ENCODE data around the gene SMIM10L2A. TPM values are rescaled to one million over a fixed set of nuclear protein-coding genes. Genes with fewer than 3 reads are reported as not detected.
"Not testable (repeated sequence)": the region's sequence is repeated elsewhere in the genome, so short reads cannot be mapped to it uniquely, and the experiment has no call there.

Gene SMIM10L2A
- total and polyA plus RNA-seq, 10 of the 15 experiments (the other 5 are each of a cell fraction or from before 2014, with no cell fraction given): 0.02 to 0.05 (median 0.03) TPM; not detected in 7

GRCh38 chrX:135461756-135462155 lies 40.0 kb downstream of the SMIM10L2A start:
- H3K9me3 ChIP-seq (replicated peaks; ENCODE audit: control insufficient read depth, insufficient read depth, low read length); H3K9ac ChIP-seq (ENCODE audit: control insufficient read depth, insufficient read depth, low read length); BruUV-seq (replicated peaks); intact Hi-C loops (cut with micrococcal nuclease; ENCODE audit: unreplicated experiment); in situ Hi-C loops (cut with MboI); H3K4me2 ChIP-seq (ENCODE audit: control insufficient read depth, insufficient read depth); SMC1A ChIA-PET (ENCODE audit: uncharacterized antibody, unreplicated experiment); H3K36me3 ChIP-seq (ENCODE audit: control insufficient read depth in 2 of 2, insufficient read depth in 2 of 2, low read length in 1 of 2); CTCF ChIA-PET; H3K27me3 ChIP-seq (replicated peaks in 1 of 2; ENCODE audit: control insufficient read depth in 2 of 2, insufficient read depth in 2 of 2, low read length in 1 of 2); H3K27ac ChIP-seq (ENCODE audit: control insufficient read depth, insufficient read depth); DNase-seq (ENCODE audit: low read depth, low spot score); H3K79me2 ChIP-seq (ENCODE audit: control insufficient read depth, insufficient read depth, low read length); ATAC-seq; H4K20me1 ChIP-seq (ENCODE audit: control insufficient read depth, insufficient read depth); RAD21 ChIA-PET (ENCODE audit: unreplicated experiment); H2AFZ ChIP-seq (ENCODE audit: control insufficient read depth, low read depth, low read length); POLR2A ChIA-PET; H3K4me3 ChIP-seq; H3K4me1 ChIP-seq (ENCODE audit: control insufficient read depth, insufficient read depth, low read length); FAIRE-seq: not testable (repeated sequence)
- 39% methylated on average over 2 of the region's 2 CpGs for WGBS (ENCODE audit: insufficient coverage, insufficient replicate concordance, low lambda C conversion rate, missing lambda C conversion rate)

DNA sequence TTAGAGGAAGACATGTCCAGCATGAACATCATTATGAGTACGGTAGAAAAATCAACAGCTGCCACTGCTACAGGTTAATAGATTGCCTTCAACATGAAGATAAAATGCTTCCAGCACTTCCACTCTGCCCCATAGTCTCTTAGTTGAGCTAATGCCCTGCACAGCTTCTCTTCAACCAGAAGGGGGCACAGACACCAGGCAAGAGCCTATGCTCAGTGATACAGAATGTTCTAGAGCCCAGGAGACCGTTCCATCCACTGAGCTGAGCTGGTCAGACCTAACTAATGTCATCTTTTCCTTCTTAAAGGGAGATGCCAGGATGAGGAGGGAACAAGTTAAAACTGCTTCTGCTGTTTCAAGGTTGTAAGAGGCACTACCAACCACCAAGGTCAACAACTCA lies 42.2 kb downstream of the SMIM10L2A start:
- ChIA-PET RAD21 (ENCODE audit: unreplicated experiment) (interaction anchor here (0.6 to 0.8 kb wide), 3 partner anchors 19 to 133 kb away, joined by 3 read pairs; no protein-coding TSS in a partner anchor), POLR2A (no interaction called here), CTCF (interaction anchor here (0.8 to 1.3 kb wide), 7 partner anchors 9 to 278 kb away, joined by 3 to 4 read pairs (median 3); no protein-coding TSS in a partner anchor), SMC1A (ENCODE audit: uncharacterized antibody, unreplicated experiment) (interaction anchor here (0.5 to 1.0 kb wide), 4 partner anchors 11 to 131 kb away, joined by 3 to 5 read pairs (median 4); no protein-coding TSS in a partner anchor)
- Histone ChIP-seq H2AFZ (ENCODE audit: control insufficient read depth, low read depth, low read length) (no peak overlapping the region), H3K9me3 (replicated peaks; ENCODE audit: control insufficient read depth, insufficient read depth, low read length) (no peaks in the 10 kb centered on the region), H3K4me1 (ENCODE audit: control insufficient read depth, insufficient read depth, low read length) (no peaks in the 10 kb centered on the region), H3K27me3 (replicated peaks in 1 of 2; ENCODE audit: control insufficient read depth in 2 of 2, insufficient read depth in 2 of 2, low read length in 1 of 2) (no peaks in the 10 kb centered on the region; a peak in 1 of 4 replicates), H3K27ac (ENCODE audit: control insufficient read depth, insufficient read depth) (no peak overlapping the region), H3K79me2 (ENCODE audit: control insufficient read depth, insufficient read depth, low read length) (no peaks in the 10 kb centered on the region), H3K4me3 (no peak overlapping the region), H3K9ac (ENCODE audit: control insufficient read depth, insufficient read depth, low read length) (no peak overlapping the region), H3K4me2 (ENCODE audit: control insufficient read depth, insufficient read depth) (no peak overlapping the region), H4K20me1 (ENCODE audit: control insufficient read depth, insufficient read depth) (no peaks in the 10 kb centered on the region), H3K36me3 (ENCODE audit: control insufficient read depth in 2 of 2, insufficient read depth in 2 of 2, low read length in 1 of 2) (no peaks in the 10 kb centered on the region)
- WGBS (ENCODE audit: insufficient coverage, insufficient replicate concordance, low lambda C conversion rate, missing lambda C conversion rate): 17% methylated on average over 2 of the region's 2 CpGs
- in situ Hi-C loops (cut with MboI) (no loop called here), intact Hi-C loops (cut with micrococcal nuclease; ENCODE audit: unreplicated experiment) (no loop called here)
- DNase-seq (ENCODE audit: low read depth, low spot score) (no peak), ATAC-seq (peak; percentile 85), FAIRE-seq (no peak)
- BruUV-seq (replicated peaks): no TSS peak
- TF ChIP-seq ZNF592 (IDR thresholded peaks at IDR 0.05) (no peak), CHD1 (IDR thresholded peaks at IDR 0.05; ENCODE audit: low read depth, low read length) (no peak), NFYB (IDR thresholded peaks at IDR 0.05; ENCODE audit: insufficient read depth, low read depth, low read length) (no peak), SMC3 (IDR thresholded peaks at IDR 0.05; ENCODE audit: borderline replicate concordance, low read length) (peak; percentile 30; the same call in 1 of the 2 replicates), MXI1 (IDR thresholded peaks at IDR 0.05; ENCODE audit: low read depth, low read length) (no peak)
- TF ChIP-seq, protein P1, sequence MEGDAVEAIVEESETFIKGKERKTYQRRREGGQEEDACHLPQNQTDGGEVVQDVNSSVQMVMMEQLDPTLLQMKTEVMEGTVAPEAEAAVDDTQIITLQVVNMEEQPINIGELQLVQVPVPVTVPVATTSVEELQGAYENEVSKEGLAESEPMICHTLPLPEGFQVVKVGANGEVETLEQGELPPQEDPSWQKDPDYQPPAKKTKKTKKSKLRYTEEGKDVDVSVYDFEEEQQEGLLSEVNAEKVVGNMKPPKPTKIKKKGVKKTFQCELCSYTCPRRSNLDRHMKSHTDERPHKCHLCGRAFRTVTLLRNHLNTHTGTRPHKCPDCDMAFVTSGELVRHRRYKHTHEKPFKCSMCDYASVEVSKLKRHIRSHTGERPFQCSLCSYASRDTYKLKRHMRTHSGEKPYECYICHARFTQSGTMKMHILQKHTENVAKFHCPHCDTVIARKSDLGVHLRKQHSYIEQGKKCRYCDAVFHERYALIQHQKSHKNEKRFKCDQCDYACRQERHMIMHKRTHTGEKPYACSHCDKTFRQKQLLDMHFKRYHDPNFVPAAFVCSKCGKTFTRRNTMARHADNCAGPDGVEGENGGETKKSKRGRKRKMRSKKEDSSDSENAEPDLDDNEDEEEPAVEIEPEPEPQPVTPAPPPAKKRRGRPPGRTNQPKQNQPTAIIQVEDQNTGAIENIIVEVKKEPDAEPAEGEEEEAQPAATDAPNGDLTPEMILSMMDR (IDR thresholded peaks at IDR 0.05 in 2 of 3, conservative IDR thresholded peaks at IDR 0.05 in 1 of 3; ENCODE audit: control insufficient read depth in 2 of 3, extremely low read depth in 1 of 3, insufficient read depth in 1 of 3, low read depth in 3 of 3, low read length in 3 of 3): peak; percentile 35 to 44 (median 37); a peak in 5 of 6 replicates
- TF ChIP-seq, protein P2, sequence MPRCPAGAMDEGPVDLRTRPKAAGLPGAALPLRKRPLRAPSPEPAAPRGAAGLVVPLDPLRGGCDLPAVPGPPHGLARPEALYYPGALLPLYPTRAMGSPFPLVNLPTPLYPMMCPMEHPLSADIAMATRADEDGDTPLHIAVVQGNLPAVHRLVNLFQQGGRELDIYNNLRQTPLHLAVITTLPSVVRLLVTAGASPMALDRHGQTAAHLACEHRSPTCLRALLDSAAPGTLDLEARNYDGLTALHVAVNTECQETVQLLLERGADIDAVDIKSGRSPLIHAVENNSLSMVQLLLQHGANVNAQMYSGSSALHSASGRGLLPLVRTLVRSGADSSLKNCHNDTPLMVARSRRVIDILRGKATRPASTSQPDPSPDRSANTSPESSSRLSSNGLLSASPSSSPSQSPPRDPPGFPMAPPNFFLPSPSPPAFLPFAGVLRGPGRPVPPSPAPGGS (IDR thresholded peaks at IDR 0.05; ENCODE audit: borderline replicate concordance, insufficient read depth, low read depth, low read length, poor library complexity, severe bottlenecking): no peak
